Activated CD4-positive, alpha-beta T cell treated with anti-CD3 and anti-CD28 coated beads, Interleukin-2, amount 10 ng/mL, durations not matched to agents 7 days and 5 days (primary cell): ENCODE measurements around the gene CTNNBL1. TPM values are rescaled to one million over a fixed set of nuclear protein-coding genes. Genes with fewer than 3 reads are reported as not detected.
A peak's percentile ranks its signal among the peaks of the same experiment; 100 is the strongest.

Experiments used
- CTCF ChIA-PET: fragments of 350-600 bp; sonication (Branson Sonifier 250); formaldehyde crosslinking; loops from one replicate; lab custom pipeline; 2021; ENCODE audit warnings: antibody characterized with exemption; lab: Charles Lee
- POLR2A ChIA-PET: fragments of 350-600 bp; sonication (Branson Sonifier 250); formaldehyde crosslinking; loops from one replicate; lab custom pipeline; 2021; ENCODE audit warnings: antibody characterized with exemption; lab: Charles Lee
- DNase-seq: peaks from one replicate; pipeline ENCODE4 v3.0.0-alpha.2; 2020
- H3K27ac Mint-ChIP-seq: one replicate; pipeline ENCODE4 v1.8.0; 2021; ENCODE audit warnings: mild to moderate bottlenecking, moderate library complexity, mixed read lengths
- H3K27me3 Mint-ChIP-seq: one replicate; pipeline ENCODE4 v1.8.0; 2021; ENCODE audit warnings: mixed read lengths
- H3K36me3 Mint-ChIP-seq: one replicate; pipeline ENCODE4 v1.8.0; 2021; ENCODE audit warnings: low read depth, mixed read lengths
- H3K4me1 Mint-ChIP-seq: one replicate; pipeline ENCODE4 v1.8.0; 2021; ENCODE audit warnings: mixed read lengths
- H3K4me3 Mint-ChIP-seq: one replicate; pipeline ENCODE4 v1.8.0; 2021; ENCODE audit warnings: mild to moderate bottlenecking, moderate library complexity, mixed read lengths
- H3K9me3 Mint-ChIP-seq: one replicate; pipeline ENCODE4 v1.8.0; 2021; ENCODE audit warnings: mixed read lengths
- total RNA-seq, 2 experiments: library from RNA; stranded (reverse); gene quantifications; one replicate each; pipeline ENCODE4 v1.2.3, GENCODE V29; 2021

The CTNNBL1 gene
- total RNA-seq, 2 experiments from 2014 or later = 75.1 to 81.8 TPM

DNA sequence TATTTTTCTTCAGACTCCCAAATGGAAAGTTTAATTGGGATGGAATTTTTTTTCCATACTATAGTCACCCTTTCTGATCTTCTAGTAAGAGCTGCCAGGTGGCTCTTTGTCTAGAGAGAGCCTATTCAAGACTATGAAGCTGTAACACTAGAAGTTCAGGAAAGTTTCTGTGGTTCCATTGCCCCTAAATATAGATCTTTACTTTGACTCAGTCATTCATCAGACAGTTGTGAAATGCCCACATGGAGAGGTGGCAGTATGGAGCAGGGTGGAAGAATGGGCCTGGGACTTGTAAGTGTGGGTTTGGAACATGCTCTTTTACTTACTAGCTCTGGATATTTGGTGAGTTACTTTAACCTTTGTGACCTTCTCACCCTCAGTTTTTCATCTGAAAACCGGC, 87.8 kb downstream of the CTNNBL1 start:
- peaks cover 38% of the 10 kb centered on the region for H3K36me3 Mint-ChIP-seq
- ChIA-PET CTCF (interaction anchor here (1.0 kb wide), 1 partner anchor 32 kb away, joined by 3 read pairs; no protein-coding TSS in a partner anchor), POLR2A (no interaction called here)
- no peaks in the 10 kb centered on the region for H3K27me3 Mint-ChIP-seq
- H3K27ac Mint-ChIP-seq = no peak overlapping the region
- no peaks in the 10 kb centered on the region for H3K9me3 Mint-ChIP-seq
- H3K4me3 Mint-ChIP-seq = no peak overlapping the region
- DNase-seq = no peak
- H3K4me1 Mint-ChIP-seq = no peaks in the 10 kb centered on the region

- H3K27me3 Mint-ChIP-seq = no peaks in the 10 kb centered on the region
- H3K4me1 Mint-ChIP-seq = no peaks in the 10 kb centered on the region
- H3K9me3 Mint-ChIP-seq = no peaks in the 10 kb centered on the region
- peaks cover 59% of the 10 kb centered on the region for H3K36me3 Mint-ChIP-seq
- no peak overlapping the region for H3K4me3 Mint-ChIP-seq
- no peak overlapping the region for H3K27ac Mint-ChIP-seq
- ChIA-PET CTCF (interaction anchor here (1.3 kb wide), 1 partner anchor 12 kb away, joined by 3 read pairs; no protein-coding TSS in a partner anchor), POLR2A (no interaction called here)
- DNase-seq = no peak
Observed at GRCh38 chr20:37786043-37786442, 92.2 kb downstream of the CTNNBL1 start.

- DNase-seq = no peak
- Mint-ChIP-seq H3K27ac (no peak overlapping the region), H3K9me3 (no peaks in the 10 kb centered on the region), H3K27me3 (no peaks in the 10 kb centered on the region), H3K36me3 (peaks cover 60% of the 10 kb centered on the region), H3K4me1 (no peaks in the 10 kb centered on the region), H3K4me3 (no peak overlapping the region)
- CTCF ChIA-PET = interaction anchor here (0.6 to 1.9 kb wide), 2 partner anchors 15 to 517 kb away, joined by 3 to 4 read pairs; no protein-coding TSS in a partner anchor
- POLR2A ChIA-PET = no interaction called here
Observed at GRCh38 chr20:37789408-37789807, 95.6 kb downstream of the CTNNBL1 start.

DNA sequence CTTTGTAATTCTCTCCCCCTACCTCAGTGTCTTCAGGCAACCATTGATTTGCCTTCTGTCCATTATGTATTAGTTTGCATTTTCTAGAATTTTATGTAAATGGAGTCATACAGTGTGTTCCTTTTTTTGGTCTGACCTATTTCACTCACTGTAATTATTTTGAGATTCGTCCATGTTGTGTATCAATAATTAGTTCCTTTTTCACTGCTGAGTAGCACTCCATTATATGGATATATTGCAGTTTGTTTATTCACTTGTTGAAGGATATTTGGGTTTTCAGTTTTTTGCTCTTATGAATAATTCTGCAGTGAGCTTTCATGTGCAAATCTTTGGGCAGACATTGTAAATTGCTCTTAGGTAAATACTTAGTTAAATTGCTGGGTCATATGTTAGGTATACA, 97.1 kb downstream of the CTNNBL1 start:
- H3K4me1 Mint-ChIP-seq = no peaks in the 10 kb centered on the region
- H3K27ac Mint-ChIP-seq = no peak overlapping the region
- ChIA-PET CTCF (no interaction called here), POLR2A (no interaction called here)
- H3K27me3 Mint-ChIP-seq = no peaks in the 10 kb centered on the region
- H3K36me3 Mint-ChIP-seq = peaks cover 54% of the 10 kb centered on the region
- no peak for DNase-seq
- H3K4me3 Mint-ChIP-seq = no peak overlapping the region
- no peaks in the 10 kb centered on the region for H3K9me3 Mint-ChIP-seq

- H3K27me3 Mint-ChIP-seq = no peaks in the 10 kb centered on the region
- ChIA-PET POLR2A (no interaction called here), CTCF (interaction anchor here (0.6 to 1.2 kb wide), 2 partner anchors 16 to 67 kb away, joined by 3 read pairs; no protein-coding TSS in a partner anchor)
- peaks cover 24% of the 10 kb centered on the region for H3K36me3 Mint-ChIP-seq
- no peak overlapping the region for H3K4me3 Mint-ChIP-seq
- no peak overlapping the region for H3K27ac Mint-ChIP-seq
- H3K9me3 Mint-ChIP-seq = no peaks in the 10 kb centered on the region
- H3K4me1 Mint-ChIP-seq = no peaks in the 10 kb centered on the region
- no peak for DNase-seq
Observed at GRCh38 chr20:37796121-37796520, 102.3 kb downstream of the CTNNBL1 start.

- H3K27ac Mint-ChIP-seq = no peak overlapping the region
- no peaks in the 10 kb centered on the region for H3K4me1 Mint-ChIP-seq
- POLR2A ChIA-PET = no interaction called here
Observed at GRCh38 chr20:37796733-37797132, 102.9 kb downstream of the CTNNBL1 start.

DNA sequence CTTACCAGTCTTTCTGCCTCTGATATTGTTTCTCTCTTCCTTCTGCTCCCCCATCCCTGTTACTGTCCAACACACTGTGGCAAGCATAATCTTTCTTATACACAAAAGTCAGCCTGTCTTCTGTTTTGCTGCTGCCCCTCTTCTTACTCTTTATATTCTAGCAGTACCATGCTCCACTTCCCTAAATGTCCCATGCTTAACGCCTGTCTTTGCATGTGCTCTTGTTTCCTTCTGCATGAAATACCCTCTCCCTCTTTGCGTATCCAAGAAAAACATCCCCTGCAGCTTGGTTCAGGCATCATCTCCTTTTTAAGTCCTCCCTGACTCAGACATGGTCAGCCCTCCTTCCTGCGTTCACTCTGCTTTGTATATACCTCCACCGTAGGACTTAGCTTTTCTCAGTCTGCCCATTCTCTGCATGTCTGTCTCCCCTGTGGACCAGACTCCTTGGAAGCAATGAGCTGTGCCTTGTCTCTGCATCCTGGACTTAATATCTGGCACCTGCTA, 103.9 kb downstream of the CTNNBL1 start:
- CTCF ChIA-PET = interaction anchor here (1.2 kb wide), 1 partner anchor 24 kb away, joined by 3 read pairs; no protein-coding TSS in a partner anchor
- H3K27me3 Mint-ChIP-seq = no peaks in the 10 kb centered on the region
- no peak for DNase-seq

More at GRCh38 chr20:37796733-37797132, 102.9 kb downstream of the CTNNBL1 start:
- peaks cover 21% of the 10 kb centered on the region for H3K36me3 Mint-ChIP-seq
- no peaks in the 10 kb centered on the region for H3K27me3 Mint-ChIP-seq
- CTCF ChIA-PET = no interaction called here
- H3K4me3 Mint-ChIP-seq = no peak overlapping the region
- no peak for DNase-seq
- no peaks in the 10 kb centered on the region for H3K9me3 Mint-ChIP-seq

GRCh38 chr20:37798312-37798711, 104.5 kb downstream of the CTNNBL1 start:
- H3K4me1 Mint-ChIP-seq = no peaks in the 10 kb centered on the region
- no peaks in the 10 kb centered on the region for H3K27me3 Mint-ChIP-seq
- ChIA-PET POLR2A (no interaction called here), CTCF (interaction anchor here (1.2 kb wide), 1 partner anchor 24 kb away, joined by 3 read pairs; no protein-coding TSS in a partner anchor)
- H3K4me3 Mint-ChIP-seq = no peak overlapping the region
- H3K9me3 Mint-ChIP-seq = no peaks in the 10 kb centered on the region
- H3K27ac Mint-ChIP-seq = no peak overlapping the region
- DNase-seq = no peak
- H3K36me3 Mint-ChIP-seq = peaks cover 11% of the 10 kb centered on the region

More for the DNA sequence above, 103.9 kb downstream of the CTNNBL1 start:
- H3K27ac Mint-ChIP-seq = no peak overlapping the region
- no peaks in the 10 kb centered on the region for H3K4me1 Mint-ChIP-seq
- POLR2A ChIA-PET = no interaction called here
- no peak overlapping the region for H3K4me3 Mint-ChIP-seq
- H3K36me3 Mint-ChIP-seq = peaks cover 14% of the 10 kb centered on the region
- no peaks in the 10 kb centered on the region for H3K9me3 Mint-ChIP-seq

DNA sequence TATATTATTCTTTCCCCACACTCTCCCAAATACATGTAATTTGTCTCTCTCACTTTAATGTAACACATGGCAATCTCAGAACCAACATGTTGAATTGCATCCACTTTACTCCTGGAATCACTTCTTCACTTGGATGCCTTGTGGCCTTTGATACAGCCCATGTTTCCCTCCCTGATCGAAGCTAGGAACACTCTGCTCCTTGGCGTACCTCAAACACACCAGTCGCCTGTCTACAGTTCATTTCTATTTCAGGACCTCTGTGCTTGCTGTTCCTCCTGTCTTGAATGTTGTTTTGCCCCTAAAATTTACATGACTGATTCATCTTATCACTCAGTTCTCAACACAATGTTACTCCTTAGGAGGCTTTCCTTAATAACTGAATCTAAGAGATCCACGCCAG, 106.8 kb downstream of the CTNNBL1 start:
- H3K27ac Mint-ChIP-seq = no peak overlapping the region
- no peaks in the 10 kb centered on the region for H3K27me3 Mint-ChIP-seq
- H3K9me3 Mint-ChIP-seq = no peaks in the 10 kb centered on the region
- no peak for DNase-seq
- ChIA-PET CTCF (no interaction called here), POLR2A (no interaction called here)
- H3K36me3 Mint-ChIP-seq = peaks cover 5% of the 10 kb centered on the region
- H3K4me3 Mint-ChIP-seq = no peak overlapping the region
- H3K4me1 Mint-ChIP-seq = peaks cover 9% of the 10 kb centered on the region

DNA sequence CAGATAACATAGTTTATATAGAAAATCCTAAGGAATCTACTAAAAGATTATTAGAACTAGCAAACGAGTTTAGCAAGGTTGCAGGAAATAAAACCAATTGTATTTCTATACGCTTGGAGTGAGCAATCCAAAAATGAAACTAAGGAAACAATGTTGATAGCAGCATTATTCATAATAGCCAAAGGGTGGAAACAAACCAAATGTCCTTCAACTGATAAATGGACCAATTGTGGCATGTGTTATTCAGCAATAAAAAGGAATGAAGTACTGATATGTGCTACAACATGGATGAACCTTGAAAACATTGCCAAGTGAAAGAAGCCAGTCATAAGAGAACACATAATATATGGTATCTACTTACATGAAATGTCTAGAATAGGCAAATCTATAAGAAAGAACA, 108.1 kb downstream of the CTNNBL1 start:
- no peak for DNase-seq
- Mint-ChIP-seq H3K27me3 (no peaks in the 10 kb centered on the region), H3K27ac (no peak overlapping the region), H3K4me3 (no peak overlapping the region), H3K36me3 (peaks cover 10% of the 10 kb centered on the region), H3K9me3 (no peaks in the 10 kb centered on the region), H3K4me1 (peaks cover 9% of the 10 kb centered on the region)
- ChIA-PET POLR2A (no interaction called here), CTCF (no interaction called here)

DNA sequence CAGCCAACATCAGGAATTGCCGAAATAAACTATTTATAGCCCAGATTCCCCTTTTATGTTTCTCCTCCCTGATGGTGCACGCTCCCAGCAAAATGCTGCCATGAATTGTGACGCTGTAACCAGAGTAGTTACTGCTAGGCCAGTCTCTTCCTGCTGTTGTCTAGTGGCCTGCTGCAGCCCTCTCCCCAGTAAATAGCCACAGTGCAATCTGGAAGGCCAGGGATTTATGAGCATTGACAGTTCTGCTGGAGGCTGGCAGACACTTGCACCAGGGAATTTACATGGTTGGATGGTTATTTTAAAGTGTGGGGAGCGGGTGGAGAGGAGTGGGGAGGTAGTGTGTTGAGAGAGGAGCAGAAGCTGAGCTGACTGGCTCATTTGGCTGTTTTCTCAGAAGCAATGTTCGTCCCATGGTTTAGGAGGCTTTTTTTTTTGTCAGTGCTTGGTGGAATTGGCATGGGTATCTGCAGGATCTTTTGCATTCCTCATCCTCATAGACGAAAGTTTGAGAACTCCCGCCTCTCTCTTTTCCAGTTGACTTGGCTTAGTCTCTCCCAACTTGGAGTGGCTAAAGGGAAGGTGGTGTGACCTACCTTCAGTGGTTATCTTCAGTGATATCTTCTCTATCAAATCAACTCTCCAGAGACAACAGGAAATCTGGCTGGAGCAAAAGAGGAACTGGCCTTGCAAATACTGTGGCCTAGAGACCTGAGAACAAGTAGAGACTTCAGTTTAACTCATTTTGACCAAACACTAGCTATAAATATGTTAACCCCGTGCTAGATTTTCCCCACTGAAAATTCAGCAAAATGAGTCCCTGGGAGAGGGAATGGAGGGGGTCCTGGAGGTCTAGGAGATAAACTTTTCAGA, 109.8 kb downstream of the CTNNBL1 start:
- H3K27ac Mint-ChIP-seq = no peak overlapping the region
- CTCF ChIA-PET = no interaction called here
- H3K36me3 Mint-ChIP-seq = peaks cover 9% of the 10 kb centered on the region
- no peaks in the 10 kb centered on the region for H3K27me3 Mint-ChIP-seq
- peaks cover 9% of the 10 kb centered on the region for H3K4me1 Mint-ChIP-seq
- no peak overlapping the region for H3K4me3 Mint-ChIP-seq
- no peaks in the 10 kb centered on the region for H3K9me3 Mint-ChIP-seq
- POLR2A ChIA-PET = interaction anchor here (0.7 kb wide), 1 partner anchor 28 kb away, joined by 7 read pairs; no protein-coding TSS in a partner anchor
- DNase-seq = no peak

- Mint-ChIP-seq H3K9me3 (no peaks in the 10 kb centered on the region), H3K4me3 (no peak overlapping the region), H3K27me3 (no peaks in the 10 kb centered on the region), H3K27ac (peak overlapping the region; percentile 16), H3K36me3 (peaks cover 13% of the 10 kb centered on the region), H3K4me1 (peaks cover 9% of the 10 kb centered on the region)
- ChIA-PET POLR2A (interaction anchor here (0.7 kb wide), 1 partner anchor 27 kb away, joined by 7 read pairs; no protein-coding TSS in a partner anchor), CTCF (interaction anchor here (0.6 kb wide), 1 partner anchor 502 kb away, joined by 4 read pairs; no protein-coding TSS in a partner anchor)
- peak; percentile 9 for DNase-seq
Observed at GRCh38 chr20:37804584-37805566, 111.0 kb downstream of the CTNNBL1 start.
